Lower leg skin (tissue), 3 donors: ENCODE data around the gene ZNF718.

Experiments
- CTCF ChIP-seq, 3 donors: fragments of 450-650 bp; IDR thresholded peaks; one replicate each; pipeline ENCODE4 v1.5.1; 2016; ENCODE audit warnings: antibody characterized with exemption in 3 of 3, mild to moderate bottlenecking in 3 of 3, moderate library complexity in 2 of 3
- POLR2A ChIP-seq, 2 donors: fragments of 450-650 bp; IDR thresholded peaks; one replicate each; pipeline ENCODE4 v1.6.1; 2016 to 2017; ENCODE audit warnings: antibody characterized with exemption in 2 of 2, mild to moderate bottlenecking in 1 of 2, moderate library complexity in 1 of 2

- TF ChIP-seq CTCF (IDR thresholded peaks at IDR 0.05): no peak
- no peak for TF ChIP-seq POLR2A (IDR thresholded peaks at IDR 0.05)
These were observed 86.8 kb downstream of the ZNF718 start for GRCh38 chr4:211033-211511.
